NCI-H1417 (cell line): ENCODE data around the gene OGDHL.
"Not testable (repeated sequence)": the region's sequence is repeated elsewhere in the genome, so short reads cannot be mapped to it uniquely, and the experiment has no call there.

Experiments used
- DNase-seq, 3 experiments: peaks; one replicate each; lab custom pipeline; 2025; lab: John Stamatoyannopoulos, UW

OGDHL gene

DNA sequence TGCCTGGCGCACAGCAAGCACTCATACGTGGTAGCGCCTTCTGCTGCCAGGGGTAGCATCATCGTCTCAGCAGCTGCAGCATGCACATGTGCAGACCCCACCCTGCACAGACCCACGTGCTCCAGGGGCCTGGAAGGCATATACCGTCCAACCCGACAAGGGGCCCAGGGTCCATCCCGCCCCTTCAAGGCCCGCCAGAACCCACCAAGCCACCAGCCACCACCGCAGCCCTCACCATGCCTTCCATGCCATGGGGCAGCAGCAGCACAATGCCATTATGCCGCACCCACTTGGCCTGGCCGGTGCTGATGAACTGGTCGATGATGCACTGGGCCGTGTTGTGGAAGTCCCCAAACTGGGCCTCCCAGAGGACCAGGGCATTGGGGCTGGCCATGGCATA lies 22.7 kb downstream of the OGDHL start:
- no peak for DNase-seq

DNA sequence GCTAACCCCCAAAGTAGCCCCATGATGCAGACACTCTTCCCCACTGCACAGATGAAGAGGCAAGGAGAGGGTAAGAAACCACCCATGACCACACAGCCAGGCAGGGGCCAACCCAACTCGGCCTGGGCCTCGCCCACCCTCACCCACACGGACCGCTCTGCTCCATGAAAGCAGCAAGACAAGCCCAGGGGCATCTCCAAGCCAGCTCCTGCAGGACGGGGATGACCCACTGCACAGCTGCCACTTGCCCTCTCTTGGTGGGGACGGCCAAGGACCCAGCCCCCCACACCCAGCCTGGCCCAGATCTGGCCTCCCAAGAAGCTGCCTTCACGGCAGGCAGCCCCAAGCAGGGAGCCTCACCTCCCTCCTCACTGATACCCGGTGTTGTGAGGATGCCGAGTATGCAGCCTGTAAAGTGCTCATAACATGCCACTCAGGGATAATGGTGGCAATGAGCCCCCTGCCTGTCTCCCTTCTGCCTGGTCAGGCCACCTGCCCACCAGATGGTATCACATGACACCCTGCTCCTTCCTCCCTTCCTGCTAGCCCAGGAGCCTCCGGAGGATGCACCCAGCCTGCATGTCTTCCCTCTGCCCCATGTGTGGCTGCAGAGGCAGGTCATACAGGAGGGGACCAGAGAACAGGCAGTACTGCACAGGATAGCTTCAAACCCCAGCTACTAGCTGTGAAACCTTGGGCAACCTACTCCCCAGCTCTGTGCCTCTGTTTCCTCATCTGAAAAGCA lies 23.3 kb downstream of the OGDHL start:
- DNase-seq, result peak in 1 of 3 experiments; percentile 14

DNA sequence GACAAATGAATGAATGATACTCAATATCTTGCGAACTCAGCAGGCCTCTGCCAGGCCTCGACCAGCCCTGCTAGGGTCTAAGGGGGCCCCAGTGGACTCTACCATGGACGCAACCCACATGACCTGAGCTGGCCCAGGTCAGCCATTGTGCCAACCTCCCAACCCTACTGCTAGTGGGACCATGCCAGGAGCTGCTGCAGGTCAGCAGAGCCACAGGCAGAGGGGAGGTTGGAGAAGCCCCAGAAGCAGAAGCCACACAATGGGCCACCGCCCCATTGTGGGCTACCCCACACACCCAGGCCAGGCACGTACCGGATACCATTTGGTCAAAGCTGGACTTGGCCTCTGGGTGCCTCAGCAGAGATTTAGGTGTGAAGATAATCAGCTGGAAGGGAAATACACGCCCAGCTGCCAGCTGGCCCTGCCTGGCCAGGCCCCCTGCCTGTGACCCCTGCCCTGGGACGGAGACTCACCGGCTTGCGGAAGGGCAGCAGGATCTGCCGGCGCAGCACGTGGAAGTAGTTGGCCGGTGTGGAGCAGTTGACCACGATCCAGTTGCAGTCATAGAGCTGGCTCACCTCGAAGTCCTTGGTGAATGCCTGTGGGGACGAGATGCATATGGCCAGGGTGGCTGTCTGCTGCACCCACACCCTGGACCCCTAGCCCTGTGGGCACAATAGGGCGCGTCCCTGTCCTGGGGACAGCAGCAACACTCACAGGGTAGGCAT lies 24.5 kb downstream of the OGDHL start:
- DNase-seq, result no peak

DNA sequence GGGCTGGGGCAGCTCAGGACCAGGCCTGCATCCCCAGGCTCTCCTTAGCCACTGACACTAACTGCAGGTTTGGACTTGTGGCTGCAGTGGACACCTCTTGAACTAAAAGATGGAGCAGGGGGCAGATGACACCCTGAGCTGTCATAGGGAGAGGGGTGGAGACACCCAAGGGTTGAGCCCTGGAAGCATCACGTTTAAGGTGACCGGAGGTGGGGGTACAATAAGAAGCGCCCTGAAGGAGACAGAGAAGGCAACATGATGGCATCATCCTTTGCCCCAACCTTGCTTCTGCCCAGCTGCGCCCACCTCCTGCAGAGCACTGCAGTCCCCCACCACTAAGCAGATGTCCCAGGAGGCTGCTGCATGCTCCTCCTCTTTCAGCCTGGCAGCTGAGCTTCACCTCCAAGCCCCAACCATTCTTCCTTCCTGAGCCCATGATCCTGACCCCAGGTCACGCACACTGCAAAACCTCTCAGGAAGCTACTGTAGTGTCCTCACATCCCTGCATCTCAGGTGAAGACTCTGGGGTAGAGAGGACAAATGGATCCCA lies 25.5 kb downstream of the OGDHL start:
- DNase-seq, result no peak

DNA sequence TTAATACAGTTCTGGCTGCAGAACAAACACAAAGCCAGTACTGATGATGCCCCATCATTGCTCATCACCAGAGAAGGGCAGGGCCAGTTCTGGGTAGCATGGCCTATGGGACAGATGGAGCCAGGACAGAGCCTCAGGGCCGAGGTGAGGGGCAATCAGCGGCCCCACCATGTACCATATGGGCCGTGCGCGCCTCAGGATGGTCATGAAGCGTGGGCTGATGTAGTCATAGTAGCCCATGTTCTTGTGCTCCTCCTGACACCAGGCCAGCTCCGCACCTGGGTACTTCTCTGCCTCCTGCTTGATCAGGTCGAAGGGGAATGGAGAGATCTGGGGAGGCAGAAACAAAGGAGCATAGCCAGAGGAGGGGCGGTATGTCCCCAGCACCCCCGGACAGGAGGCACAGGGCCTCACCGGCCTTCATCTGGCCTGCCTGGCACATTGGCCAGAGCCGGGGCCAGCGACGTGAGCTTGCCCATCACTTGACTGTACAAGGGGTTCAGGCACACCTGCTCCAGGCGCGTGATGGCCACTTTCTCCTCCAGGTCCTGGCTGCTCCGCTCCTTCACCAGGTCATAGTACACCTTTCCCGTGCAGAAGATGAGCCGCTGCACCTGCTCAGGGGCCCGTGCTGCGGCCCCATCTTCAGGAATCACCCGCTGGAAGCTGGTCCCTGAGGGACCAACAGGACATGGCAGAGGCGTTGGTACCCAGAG lies 26.1 kb downstream of the OGDHL start:
- no peak for DNase-seq

DNA sequence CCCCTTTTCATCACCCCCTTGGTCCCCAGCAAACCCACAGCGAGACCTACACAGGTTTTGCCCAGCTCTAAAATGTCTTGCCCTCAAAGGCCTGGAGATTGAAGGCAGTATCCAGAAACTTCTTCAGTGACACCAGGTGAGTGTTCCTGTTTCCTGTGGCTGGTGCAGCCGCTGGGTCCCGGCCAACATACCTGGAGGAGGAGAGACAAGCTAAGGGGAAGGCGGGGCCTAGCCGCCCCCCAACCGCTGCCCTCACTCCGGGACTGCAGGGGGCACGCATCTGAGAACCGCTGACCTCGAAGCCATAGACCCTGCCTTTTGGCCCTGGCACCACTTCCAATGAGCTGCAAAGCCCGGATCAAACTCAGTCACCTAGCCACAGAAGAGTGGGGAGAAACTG lies 27.0 kb downstream of the OGDHL start:
- DNase-seq, result no peak

DNA sequence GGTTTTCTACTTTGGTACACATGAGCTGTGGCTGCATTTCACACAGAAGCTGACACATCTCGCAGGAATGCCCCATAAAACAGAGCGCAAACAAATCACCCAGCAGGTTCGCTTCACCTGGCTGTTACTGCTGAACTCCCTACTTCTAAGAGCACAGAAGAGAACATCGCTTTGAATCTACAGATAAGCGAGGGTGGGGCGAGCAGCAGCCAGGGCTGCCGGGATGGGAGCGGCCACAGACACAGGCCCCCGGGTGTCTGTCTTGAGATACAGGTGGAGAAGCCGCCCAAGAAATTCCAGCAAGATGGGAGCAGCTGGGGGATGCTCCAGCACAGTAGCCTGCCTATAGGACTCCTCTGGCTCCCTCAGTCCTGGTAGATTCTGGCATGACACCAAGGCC lies 27.4 kb downstream of the OGDHL start:
- no peak for DNase-seq

DNA sequence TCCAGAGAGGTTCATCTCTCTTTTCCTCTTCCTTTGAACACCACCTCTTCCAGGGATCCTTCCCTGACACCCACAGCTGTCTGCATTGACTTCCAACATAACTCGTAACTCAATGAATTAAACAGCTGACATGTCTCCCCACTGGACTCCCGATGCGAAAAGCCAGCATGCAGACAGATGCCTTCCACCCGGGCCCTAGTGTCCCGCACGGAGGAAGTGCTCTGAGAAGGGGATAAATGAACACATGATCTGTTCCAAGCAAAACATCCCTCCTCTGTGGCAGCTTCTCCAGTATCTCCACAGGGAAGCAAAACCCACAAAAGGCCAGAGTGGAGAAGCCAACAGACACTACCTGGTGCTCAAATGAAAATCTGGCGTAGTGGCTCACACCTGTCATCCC lies 28.3 kb downstream of the OGDHL start:
- no peak for DNase-seq

DNA sequence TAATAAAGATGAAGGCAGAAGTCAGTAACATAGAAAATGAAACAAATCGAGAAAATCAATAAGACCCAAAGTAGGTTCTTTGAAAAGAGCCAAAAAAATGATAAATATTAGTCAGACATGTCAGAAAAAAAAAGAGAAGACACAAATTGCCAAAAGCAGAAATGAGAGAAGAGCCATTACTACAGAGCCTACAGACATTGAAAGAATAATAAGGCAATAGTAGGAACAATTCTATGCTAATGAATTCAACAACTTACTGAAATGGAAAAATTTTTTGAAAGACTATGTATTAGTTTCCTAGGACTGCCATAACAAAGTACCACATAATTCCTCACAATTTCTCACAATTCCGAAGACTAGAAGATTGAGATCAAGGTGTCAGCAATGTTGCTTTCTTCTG lies 35.5 kb downstream of the OGDHL start:
- DNase-seq, result no peak

DNA sequence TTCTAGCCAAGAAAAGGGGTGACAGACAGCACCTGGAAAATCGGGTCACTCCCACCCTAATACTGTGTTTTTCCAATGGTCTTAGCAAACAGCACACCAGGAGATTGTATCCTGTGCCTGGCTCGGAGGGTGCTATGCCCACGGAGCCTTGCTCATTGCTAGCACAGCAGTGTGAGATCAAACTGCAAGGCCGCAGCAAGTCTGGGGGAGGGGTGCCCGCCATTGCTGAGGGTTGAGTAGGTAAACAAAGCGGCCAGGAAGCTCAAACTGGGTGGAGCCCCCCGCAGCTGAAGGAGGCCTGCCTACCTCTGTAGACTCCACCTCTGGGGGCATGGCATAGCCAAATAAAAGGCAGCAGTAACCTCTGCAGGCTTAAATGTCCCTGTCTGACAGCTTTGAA lies 47.0 kb downstream of the OGDHL start:
- DNase-seq, result not testable (repeated sequence)

DNA sequence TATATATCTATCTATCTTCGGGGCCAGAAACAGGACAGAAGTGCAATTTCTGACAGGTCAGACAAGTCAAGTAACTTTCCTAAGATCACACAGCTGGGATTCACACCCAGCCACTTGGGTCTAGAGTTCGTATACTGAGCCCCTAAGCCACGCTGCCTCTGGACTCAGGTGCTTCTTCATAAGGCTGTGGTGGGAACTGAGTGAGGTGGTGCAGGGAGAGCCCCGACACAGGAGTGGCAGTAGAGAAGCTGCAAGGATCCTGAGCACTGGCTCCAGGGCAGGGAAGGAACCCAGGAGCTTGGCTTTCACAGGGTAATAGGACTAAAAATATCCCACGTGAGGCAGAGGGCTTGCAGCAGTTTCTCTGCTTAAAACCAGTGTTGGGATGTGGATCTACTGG lies 48.9 kb downstream of the OGDHL start:
- DNase-seq, result no peak

DNA sequence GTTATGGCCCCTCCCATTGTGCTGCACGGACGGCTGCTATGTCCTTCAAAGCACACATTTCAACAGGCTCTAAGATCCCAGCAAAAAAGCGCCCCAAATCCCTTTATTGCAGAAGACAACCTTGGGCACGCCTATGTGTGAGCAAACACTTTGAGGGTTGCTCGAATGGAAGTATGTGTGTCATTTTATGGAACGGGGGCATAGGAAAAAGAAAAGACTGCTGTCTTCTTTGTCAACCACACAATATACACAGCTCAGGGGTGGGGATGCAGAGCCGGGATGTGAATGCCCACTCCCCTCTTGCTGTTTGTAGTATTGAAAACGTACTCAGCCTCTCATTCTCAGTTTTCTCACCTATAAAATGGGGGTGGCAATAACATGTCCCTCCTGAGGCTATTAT lies 50.6 kb downstream of the OGDHL start:
- DNase-seq, result no peak

DNA sequence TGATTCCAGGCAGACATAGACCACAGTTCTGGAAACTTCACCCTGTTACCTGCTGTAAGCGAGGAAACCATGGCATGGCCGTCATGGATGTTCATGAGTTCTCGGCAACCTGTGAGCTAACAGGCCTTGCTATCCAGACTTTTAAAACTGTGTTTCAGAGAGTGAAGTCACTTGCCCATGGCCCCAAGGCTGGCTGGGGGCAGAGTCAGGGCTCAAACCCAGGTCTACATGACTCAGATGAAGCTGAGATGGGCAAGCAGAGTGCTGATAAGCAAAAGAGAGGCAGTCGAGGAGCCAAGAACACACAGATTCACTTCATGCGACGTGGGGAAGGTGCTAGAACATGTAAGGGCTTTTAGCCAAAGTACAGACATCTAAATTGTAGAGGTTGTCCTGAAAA lies 51.2 kb downstream of the OGDHL start:
- no peak for DNase-seq

DNA sequence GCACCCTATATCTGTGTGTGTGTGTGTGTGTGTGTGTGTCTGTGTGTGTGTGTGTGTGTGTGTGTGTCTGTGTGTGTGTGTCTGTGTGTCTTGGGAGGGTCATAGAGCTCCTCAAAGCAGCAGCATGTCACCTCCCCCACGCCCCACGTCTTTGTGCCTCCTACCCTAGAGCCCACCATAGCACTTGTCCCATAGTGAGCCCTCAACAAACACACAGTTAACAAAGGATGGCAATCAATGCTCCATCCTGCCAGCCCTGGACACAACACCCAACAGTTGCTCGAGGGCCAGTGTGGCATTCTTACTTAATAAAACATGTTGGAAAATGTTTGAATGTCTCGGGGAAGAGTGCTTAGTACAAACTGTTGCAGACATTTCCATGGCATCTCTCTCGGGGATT lies 52.2 kb downstream of the OGDHL start:
- no peak for DNase-seq

DNA sequence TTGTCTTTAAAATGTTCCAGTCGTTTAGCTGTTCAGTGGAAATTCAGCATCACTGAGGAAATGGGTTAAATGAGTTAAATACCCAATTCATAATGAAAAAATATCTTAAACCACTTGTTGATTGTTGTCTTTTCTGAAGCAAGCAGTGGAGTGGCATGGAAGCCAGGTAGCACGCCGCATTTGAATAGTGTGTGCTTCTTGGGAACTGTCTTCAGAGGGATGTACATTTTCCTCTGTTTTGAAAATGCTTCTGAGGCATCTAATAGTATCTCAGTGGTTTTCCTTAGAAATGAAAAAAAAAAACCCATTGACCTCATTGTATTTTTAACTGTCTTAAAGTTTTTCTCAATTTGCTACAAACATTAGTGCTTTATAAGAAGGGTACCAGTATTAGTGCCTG lies 54.5 kb downstream of the OGDHL start:
- DNase-seq, result no peak

DNA sequence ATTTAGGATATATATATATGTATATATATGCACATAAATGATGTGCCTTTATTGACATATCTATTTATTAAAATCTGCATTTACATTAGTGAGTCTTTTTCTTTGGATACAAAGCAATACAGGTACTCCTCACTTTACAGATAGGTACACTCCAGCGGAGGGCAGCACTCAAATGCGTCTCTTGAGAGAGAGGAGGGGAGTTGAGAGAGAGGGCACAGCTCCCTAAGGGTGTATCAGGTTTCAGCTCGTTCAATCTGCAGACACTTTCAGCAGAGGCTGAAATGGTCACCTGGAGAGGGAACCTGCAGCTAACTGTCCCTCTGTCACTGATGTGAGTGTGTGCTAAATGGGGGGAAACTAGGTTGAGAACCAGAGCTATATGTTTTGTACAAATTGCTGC lies 61.1 kb downstream of the OGDHL start:
- peak; percentile 40 to 80 (median 66) for DNase-seq

DNA sequence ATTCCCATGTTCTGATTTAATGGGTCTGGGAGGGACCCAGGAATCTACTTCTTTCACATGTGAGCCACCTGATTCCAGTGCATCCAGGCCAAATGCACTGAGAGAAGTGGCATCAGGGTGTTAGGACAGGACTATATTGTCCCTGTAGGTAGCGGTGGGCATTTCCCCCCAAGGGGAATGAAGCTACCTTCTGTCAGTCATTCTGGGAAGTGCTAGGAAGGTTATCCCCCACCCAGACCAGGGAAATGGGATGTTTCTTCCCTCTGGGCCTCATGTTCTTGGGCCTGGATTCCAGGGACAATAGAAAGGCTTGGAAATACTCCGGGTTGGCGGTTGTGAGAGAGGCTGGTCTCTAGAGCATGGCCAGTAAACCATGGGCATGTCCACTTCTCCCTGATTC lies 61.9 kb downstream of the OGDHL start:
- DNase-seq, result no peak

DNA sequence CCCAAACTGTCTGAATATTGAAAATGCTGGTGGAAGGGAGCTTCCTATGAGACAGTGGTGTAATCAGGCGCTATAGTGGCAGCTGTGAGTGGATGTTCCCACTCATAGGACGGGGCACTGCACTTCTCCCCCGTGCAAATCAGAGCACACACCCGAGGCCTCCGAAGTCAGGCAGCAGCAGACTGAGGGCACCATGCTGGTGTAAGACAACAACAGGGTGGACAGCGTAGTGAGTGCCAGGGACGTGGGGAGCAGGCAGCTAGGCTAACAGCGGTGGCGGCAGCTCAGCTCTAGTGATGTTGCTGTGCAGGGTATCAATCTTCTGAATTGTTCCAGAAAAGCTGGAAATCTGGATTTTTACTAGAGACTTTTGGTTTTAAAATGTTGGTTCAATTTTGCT lies 63.4 kb downstream of the OGDHL start:
- DNase-seq, result no peak

DNA sequence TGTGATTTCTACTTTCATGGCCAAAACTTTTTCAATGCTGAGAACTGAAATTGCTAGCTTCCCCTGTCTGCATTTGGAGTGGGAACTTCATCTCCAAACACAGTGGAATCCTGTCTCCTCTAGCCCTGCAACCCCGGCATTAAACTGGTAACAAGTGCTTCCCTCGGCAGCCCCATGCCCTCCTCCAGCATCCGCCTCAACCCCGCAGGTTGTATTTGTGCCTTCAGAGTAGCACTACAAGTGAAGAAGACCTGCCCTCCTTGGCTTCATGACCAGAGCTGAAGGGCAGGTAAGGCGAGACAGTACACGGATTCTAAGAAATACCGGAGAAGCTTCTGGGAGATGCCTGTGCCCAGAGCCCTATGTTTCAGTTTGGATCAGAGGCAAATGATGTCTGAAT lies 65.8 kb downstream of the OGDHL start:
- DNase-seq, result no peak

DNA sequence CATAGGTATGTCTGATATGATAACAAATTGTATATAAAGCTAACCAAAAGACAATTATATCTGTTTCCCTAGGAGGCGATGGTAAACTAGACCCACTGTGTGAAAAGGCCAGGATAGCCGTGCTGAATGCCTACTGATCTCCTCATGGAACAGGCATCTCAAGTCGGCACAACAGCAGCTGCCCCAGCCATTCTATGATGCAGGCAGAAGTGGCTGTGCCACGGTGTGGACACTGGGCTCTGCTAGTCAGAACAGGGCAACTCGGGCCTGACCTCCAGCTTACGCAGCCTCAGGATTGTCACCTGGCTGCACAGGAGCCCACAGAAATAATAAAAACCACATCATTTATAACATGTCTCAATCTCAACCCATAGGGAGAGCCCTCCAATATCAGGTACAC lies 67.7 kb downstream of the OGDHL start:
- DNase-seq, result no peak

DNA sequence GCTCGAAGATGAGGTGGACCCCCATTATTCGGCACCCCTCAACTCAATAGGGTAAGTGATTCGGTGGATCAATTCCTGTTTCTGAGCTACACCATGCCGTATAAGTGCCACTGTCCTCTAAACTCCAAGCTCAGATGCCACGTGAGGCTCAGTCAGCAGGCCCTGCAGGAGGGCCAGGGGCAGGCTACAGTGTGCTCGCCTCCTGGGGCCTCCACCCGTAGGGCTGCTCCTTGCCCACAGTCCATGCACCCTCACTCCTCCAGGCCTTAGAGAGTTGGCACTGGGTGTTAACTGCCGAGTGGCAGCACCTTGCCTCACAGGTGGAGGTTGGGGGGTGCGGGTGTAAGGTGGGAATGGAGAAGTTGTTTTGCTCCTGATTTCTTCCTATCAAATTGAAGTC lies 70.5 kb downstream of the OGDHL start:
- no peak for DNase-seq

DNA sequence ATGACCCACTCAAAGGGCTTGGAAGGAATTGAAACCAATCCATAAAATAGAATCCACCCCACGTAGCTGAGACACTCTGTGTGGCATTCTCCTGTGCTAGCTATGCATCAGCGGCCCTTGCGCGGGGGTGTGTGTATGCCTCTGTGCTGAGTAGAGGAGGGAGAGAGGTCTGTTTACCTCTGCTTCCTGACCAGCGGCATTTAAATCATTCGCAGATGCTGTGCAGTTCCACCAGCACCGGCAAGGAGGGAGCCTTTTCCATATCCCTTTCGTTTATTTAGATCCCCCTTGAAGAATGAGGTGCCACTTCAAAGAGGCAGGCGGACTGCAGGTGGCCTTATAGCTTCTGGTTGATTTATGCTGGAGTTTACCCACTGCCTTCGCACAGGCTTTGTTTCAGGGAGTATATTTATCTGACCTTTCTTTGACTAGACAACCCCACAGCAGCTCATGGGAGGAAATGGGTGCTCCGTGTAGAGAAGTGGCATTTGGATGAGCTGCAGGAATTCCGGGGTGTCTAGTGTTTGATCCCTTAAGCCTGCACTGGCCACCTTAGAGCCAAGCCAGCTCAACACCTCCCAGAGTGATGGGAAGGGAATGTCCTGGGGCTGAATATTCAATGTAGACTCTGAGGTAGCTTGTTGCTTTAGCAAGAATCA lies 71.3 kb downstream of the OGDHL start:
- peak in 2 of 3 experiments; percentile 1 to 49 for DNase-seq
